ENCODE data around the gene ZNF669. TPM values are rescaled to one million over a fixed set of nuclear protein-coding genes. Genes with fewer than 3 reads are reported as not detected.

Gene ZNF669
- total RNA-seq, 2 donors from 2014 or later: 4.9 to 5.9 TPM

GRCh38 chr1:247079141-247079874 lies 24.8 kb downstream of the ZNF669 start:
- no peak for DNase-seq
- ATAC-seq: no peak
- intact Hi-C loops (cut with DNase I, micrococcal nuclease): no loop called here

DNA sequence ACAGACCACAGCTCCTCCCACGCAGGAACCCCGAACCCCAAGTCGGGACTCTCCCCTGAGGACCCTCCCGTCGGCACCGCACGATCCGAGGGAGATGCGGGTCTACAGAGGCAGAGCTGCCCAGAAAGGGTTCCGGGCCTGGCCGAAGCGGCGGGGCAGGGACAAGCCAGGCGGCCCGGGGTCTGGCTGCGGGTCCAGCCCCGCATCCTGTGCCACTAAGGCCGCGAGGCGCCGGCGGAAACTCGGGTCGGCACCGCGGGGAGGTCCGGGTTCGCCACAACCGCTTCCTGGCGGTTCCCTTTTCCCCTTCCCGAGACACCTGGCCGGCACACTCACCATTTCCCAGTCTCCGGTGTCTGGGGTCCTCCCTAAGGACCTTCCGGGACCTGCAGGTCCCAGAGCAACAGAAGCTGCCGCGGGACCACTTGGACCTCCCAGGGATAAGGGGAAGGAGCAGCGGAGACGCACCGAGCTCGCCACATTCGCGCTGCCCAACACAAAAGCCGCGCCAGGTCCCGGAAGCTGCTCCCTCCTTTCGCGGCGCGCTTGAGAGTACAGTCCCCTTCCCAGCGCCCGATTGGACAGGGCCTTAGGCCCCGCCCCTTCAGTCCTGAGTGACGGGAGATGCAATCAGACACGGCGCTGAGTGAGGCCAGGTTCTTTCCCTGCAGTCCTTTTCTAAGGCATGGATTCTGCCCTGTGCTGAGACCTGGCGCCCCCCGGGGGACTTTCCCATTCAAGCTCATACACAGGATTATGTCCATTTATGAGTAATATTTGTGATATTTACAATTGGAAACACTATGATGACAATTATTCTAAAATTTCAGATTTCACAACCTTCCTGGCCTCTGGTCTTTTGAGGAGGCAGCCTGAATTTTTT lies 25.7 kb downstream of the ZNF669 start, which contains the start of gene ZNF670:
Gene ZNF670 (minus strand): TSS at position 554 of the 883 bp plus-strand sequence. CDS start 215 bp downstream, at position 339.
- ATAC-seq: peak; percentile 100

DNA sequence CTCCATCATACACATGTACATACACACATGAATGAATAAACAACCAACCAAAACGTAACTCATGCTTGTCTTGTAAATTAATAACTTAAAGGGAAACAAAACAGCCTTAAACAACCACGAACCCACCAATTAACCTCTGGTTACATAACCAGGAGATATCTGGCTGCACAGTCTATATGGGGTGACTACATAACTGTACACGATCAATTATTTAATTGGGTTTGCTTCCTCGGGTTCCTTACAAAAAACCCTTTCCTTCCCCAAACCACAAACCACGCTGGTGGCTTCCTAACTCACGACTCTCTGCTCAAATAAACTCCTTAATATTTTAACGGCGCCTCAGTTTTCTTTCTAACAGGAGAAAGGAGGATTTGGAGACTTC lies 26.3 kb downstream of the ZNF669 start:
- ATAC-seq: peak; percentile 7
- no peak for DNase-seq
- intact Hi-C loops (cut with DNase I, micrococcal nuclease): no loop called here

More for the DNA sequence above, 25.7 kb downstream of the ZNF669 start, which contains the start of gene ZNF670:
- DNase-seq: peak; percentile 95 to 97
- intact Hi-C loops (cut with DNase I, micrococcal nuclease): no loop called here

DNA sequence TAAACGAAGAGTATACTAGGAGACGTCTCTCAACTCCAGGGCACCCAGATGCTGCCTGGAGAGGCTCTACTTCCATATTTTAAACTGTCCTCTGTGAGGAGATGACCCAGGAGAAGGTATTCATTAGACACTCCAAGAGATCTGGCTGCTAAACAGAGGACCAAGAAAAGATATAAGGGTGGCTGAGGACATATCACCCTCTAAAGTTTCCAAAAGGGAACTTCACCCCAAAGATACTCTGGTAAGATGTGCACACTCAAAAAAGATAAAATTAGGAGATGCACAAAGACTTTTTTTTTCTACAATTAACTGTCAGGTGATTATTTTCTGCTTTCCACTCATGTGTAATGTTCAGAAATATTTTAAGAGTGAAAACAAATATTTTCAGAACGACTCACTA lies 26.9 kb downstream of the ZNF669 start:
- DNase-seq: no peak
- intact Hi-C loops (cut with DNase I, micrococcal nuclease): no loop called here
- ATAC-seq: no peak

DNA sequence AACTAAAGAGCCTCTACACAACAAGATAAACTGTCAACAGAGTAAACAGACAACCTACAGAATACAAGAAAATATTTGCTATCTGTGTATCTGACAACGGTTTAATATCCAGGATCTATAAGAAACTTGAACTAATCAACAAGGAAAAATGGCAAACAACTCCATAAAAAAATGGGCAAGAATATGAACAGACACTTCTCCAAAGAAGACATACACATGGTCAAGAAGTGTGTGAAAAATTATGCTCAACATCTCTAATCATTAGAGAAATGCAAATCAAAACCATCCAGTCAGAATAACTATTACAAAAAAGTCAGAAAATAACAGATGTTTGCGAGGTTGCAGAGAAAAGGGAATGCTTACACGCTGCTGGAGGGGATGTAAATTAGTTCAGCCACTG lies 33.5 kb downstream of the ZNF669 start:
- intact Hi-C loops (cut with DNase I, micrococcal nuclease): no loop called here
- DNase-seq: no peak

DNA sequence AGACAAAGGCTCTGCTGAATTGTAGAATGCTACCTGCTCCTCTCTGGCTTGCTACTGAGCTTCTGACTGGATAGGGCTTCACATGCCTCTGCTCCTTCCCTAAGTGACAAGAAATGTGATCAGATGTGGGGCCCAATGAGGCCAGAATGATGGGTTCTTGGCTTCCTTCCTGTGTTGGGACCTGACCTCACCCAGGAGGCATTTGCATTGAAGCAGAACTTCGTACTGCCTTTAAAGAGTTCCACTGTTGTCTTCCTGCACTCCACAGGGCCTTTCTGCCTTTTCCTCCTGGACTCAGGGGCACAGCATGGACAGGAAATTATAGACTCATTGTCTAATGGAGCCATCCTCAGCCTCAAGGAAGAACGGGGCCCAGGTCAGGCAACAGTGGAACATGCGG lies 39.9 kb downstream of the ZNF669 start:
- no peak for ATAC-seq
- intact Hi-C loops (cut with DNase I, micrococcal nuclease): no loop called here

More for the DNA sequence above, 33.5 kb downstream of the ZNF669 start:
- ATAC-seq: no peak

DNA sequence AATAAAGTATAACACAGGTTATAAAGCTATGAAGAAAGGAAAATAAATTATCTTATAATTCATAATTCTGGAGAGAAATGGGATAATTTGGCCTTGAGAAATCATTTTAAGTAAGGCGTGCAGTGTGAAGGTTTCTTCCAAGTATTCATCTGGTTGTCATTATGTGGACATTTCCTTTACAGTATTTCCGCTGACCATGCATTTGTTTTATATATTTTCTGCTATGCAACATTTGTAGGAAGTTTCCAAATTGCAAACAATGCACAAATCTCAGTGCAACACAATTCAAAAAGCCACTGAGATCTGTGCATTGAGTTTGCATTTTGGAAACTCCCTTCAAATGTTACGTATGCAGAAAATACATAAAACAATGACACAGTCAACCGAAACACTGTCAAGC lies 43.4 kb downstream of the ZNF669 start:
- DNase-seq (no peak), ATAC-seq (no peak)
- intact Hi-C loops (cut with DNase I, micrococcal nuclease): no loop called here

More for the DNA sequence above, 39.9 kb downstream of the ZNF669 start:
- DNase-seq: no peak

DNA sequence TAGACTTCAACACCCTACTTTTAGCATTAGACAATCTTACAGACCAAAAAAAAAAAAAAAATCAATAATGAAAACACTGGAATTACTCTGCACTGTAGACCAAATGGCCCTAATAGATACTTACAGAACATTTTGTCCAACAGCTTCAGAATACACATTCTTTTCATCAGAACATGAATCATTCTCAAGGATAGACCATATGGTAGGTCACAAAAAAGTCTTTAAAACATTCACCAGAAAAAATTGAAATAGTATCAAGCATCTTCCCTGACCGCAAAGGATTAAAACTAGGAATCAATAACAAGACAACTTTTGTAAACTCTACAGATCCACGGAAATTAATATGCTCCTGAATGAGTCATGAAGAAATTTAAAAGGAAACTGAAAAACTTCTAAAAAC lies 48.1 kb downstream of the ZNF669 start:
- ATAC-seq: no peak

GRCh38 chr1:247054992-247055415 lies 49.2 kb downstream of the ZNF669 start:
- intact Hi-C loops (cut with DNase I, micrococcal nuclease): no loop called here
- ATAC-seq: peak; percentile 56
- DNase-seq: peak in 1 of 2 donors; percentile 9

More for the DNA sequence above, 48.1 kb downstream of the ZNF669 start:
- DNase-seq: no peak
- intact Hi-C loops (cut with DNase I, micrococcal nuclease): no loop called here

Other genes with a start within 250 kb of the ZNF669 start
- gene AHCTF1, start 172.4 kb downstream of the ZNF669 start, total RNA-seq: 10 to 100 TPM; 23.7 to 23.8 TPM
- gene ZNF695, start 96.3 kb downstream of the ZNF669 start, total RNA-seq: 1 to 10 TPM; 1.1 to 1.7 TPM
- gene ZNF670, start 25.5 kb downstream of the ZNF669 start, total RNA-seq: 1 to 10 TPM; 2.0 to 2.3 TPM
- gene ZNF124, start 67.7 kb upstream of the ZNF669 start, total RNA-seq: 10 to 100 TPM; 36.9 to 62.3 TPM
- gene VN1R5, start 151.7 kb upstream of the ZNF669 start, total RNA-seq: not detected
- 10 to 100 TPM; 11.4 to 14.1 TPM for gene ZNF496, start 227.5 kb upstream of the ZNF669 start, total RNA-seq

Measured in left colon (tissue), 2 donors.